ENCODE data around the gene SPN.
"Not testable (repeated sequence)": the region's sequence is repeated elsewhere in the genome, so short reads cannot be mapped to it uniquely, and the experiment has no call there.

Gene SPN

DNA sequence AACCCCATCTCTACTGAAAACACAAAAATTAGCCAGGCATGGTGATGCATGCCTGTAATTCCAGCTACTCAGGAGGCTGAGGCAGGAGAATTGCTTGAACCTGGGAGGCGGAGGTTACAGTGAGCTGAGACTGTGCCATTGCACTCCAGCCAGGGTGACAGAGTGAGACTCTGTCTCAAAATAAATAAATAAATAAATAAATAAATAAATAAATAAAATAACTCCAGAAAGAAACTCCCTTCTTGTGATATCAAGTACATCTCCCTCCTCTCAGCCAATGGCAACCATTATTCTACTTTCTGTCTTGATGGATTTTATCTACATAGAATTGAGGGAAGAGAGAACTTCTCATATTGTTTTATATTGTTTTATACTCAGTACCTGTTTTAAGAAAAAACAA lies 44.1 kb downstream of the SPN start:
- not testable (repeated sequence) for DNase-seq

DNA sequence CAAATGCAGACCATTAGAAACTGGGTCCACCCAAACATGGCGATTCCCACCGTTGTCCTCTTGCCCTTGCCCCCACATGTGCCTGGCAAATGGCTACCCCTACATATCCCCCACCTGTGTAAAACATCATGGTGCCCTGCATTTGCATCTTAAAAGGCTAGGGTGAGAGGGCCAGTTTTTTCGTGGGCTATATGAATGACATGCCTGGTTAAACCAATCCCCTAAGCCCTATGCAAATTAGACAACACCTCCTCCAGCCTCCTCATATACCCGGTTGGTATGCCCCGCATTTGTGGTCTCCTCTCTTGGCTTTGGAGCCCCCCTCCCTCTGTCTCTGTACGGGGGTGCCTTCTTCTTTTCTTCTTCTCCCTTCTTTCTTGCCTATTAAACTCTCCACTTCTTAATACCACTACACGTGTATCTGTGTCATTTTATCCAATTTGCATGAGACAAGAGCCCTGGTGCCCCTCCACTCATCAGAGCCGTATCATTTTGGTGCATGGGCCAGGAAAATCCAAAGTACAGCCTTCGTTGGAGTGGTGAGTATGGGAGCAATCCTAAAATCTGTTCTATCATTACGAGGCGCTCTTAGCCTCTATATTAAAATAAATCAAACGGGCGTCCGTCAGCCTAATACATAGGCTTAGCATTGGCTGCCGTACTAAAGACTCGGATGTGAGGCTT lies 46.0 kb downstream of the SPN start:
- no peak for DNase-seq

DNA sequence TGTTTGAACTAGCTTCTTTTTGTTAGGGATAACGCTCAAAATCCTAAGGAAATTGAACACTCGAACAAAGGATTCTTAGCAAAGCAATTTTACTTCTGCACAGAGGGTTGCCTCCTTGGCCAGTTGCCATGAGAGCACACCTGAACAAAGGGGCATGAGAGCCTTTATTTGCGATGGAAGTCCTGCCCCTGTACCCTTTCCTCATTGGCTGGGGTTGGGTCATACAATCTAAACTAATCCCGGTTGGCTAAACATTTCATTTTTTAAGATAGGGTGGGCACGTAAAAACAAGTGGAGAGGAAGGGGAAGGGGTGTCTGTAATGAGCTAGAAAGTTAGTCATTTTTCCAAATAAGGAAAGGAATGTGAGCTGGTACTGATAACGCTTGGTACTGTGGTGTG lies 46.6 kb downstream of the SPN start:
- DNase-seq: not testable (repeated sequence)

DNA sequence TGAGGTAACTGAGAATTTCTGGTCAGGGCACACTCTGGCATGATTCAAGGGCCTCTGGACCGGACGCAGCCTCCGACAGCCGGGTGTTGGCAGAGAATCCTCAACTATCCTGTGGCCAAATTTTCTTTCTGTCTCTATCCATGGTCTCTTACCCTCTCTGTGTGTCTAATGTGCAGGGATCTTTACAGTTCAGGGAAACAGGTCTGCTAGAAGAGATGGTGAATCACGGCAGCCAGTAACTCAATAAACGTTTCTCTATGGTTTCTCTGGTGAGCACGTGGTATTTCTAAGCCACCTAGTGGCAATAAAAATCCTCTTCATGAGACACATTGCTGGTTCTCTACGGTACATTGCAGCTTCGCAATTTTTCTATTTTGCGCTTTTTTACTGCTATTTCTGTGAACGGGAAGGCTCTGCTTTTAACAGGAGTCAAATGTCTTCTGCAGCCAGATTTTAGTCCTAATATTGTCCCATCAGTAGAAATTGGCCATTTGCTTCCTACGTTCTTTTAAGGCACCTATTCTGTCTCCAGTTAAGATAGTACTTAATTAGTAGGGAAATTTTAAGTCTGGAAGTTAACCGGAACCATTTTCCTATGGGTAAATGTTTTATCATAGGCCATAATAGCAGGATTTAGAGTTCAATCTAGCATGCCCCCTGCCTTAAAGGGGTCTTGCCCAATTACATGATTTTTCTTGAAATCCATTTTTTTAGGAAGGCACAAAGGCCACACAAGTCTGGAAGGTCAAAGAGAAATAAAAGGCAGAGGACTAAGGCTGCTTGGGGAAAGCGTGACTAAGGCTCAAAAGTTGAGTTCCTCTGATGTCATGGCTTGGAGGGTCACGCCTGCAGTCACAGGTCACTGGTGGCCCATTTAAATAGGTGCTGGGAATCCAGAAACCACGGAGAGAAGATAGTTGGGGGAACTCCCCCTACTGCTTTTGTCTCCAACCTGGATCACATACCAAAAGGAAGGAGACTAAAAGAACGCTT lies 47.5 kb downstream of the SPN start:
- DNase-seq: no peak

DNA sequence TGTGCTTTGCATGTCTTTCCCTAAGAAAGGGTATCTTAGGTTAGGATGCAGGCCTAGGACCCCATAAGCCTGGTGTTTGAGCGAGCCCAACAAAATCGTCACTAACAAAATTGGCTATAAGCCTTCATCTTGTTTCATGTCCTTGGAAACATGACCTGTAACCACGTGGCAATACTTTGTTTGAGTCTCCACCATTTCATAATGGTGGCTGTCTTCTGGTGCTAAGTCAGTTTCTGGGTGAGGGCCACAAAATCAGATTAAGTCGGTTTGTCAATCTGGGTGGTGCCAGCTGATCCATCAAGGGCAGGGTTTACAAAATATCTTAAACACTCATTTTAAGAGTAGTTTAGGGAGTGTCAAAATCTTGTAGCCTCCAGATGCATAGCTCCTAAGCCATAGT lies 49.8 kb downstream of the SPN start:
- no peak for DNase-seq

DNA sequence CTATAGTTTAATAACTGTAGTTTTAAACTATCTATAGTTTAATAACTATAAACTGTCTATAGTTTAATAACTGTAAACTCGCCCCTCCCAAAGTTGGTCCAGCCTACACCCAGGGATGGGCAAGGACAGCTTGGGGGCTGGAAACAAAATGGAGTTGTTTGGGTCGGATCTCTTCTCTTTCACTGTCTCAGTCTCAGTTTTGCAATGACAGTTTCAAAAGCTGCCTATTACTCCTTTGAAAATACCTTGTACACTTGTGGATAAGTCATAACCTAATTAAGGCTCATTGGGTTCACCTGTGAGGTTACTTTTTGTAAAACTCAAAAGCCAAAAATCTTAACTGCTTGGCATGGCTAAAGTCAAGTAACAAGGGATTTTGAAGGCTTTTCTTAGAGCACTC lies 51.3 kb downstream of the SPN start:
- no peak for DNase-seq

DNA sequence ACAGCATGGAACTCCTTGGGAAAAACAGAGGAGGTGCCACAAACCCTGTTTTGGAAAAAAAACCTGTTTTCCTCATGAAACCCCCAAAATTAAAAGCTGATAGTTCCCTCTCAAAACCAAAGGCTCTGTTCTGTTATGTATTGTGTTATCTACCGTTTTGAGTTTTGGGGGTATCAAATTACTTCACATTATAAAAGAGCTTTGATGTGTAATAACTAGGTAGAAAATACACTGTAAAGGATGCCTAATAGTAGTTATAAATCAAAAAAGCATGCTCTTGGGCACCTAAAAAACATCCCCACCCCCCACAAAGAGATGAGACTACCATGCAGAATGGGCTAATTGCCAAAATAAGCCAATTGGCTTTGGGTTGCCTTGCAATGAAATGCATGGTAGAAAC lies 51.9 kb downstream of the SPN start:
- no peak for DNase-seq

DNA sequence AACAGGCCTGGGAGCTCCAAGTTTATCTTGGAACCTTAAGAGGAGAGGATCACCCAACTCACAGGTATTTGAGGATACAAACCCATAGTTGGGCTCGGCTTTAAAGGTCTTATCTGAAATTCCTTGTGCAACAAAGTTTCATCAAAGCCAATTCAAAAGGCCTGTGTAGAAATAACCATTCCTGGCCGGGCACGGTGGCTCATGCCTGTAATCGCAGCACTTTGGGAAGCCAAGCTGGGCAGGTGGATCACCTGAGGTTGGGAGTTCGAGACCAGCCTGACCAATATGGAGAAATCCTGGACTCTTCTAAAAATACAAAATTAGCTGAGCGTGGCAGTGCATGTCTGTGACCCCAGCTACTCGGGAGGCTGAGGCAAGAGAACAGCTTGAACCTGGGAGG lies 54.1 kb downstream of the SPN start:
- DNase-seq: no peak

DNA sequence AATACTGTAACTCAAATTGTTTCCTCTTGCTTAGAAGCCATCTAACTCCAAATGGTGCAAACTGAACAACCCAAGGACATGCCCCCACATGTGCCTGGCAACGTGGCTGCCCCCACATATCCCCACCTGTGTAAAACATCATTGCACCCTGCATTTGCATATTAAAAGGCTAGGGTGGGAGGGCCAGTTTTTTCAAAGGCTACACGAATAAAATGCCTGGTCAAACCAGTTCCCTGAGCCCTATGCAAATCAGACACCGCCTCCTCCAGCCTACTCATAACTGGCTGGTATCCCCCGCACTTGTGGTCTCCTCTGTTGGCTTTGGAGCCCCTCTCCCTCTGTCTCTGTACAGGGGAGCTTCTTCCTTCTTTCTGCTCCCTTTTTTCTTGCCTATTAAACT lies 56.0 kb downstream of the SPN start:
- DNase-seq: no peak
